ENCODE data around the gene PABPN1L.

PABPN1L gene

DNA sequence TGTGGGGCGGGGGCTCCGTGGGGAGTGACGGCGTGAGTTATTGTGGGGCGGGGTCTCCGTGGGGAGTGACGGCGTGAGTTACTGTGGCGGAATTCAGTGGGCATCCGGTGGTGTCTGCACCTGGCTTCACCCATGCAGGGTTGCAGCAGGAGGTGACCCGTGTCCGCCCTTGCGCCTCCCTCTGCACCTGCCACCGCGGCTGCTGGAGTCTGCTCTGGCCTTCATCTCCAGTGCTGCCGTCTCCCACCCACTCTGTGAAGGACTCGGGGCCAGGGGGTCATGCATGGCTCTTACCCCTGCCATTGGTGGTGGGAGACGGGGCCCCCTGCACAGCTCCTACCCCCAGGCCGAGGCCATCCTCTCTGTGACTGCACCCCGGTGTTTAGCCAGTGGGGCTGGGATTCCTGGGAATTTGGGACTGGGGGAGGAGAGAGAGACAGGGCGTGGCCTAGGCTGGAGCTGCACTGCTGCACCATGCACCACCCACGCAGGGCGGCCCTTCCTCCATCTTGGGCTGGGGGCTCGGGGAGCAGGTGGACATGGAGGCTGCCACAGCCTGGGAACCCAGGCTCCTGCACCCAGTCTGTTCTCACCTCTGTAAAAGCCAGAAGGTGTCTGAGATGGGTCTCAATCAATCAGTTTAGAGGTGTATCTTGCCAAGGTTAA, 1.3 kb upstream of the PABPN1L start:
- no peak for DNase-seq

- DNase-seq = no peak
Observed at GRCh38 chr16:88865742-88866141, 718 bp downstream of the PABPN1L start.

DNA sequence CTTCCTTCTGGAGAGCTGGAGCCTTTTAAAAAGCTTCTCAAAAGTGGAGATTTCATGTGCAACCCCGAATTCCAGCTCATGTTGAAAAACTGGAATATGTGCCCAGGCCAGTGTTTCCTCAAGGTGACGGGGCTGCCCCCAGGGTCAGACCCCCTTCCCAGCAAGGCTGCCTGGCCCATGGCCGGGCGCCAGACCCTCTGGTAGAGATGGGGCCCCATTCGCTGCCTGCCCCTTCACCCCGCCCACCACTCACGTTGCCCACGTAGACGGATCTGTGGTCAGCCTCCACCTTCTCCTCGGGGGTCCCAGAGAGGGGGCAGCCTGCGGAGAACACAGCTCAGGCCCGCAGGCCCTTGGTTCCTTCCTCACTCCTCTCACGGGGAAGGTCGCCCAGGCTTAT, 1.1 kb downstream of the PABPN1L start:
- no peak for DNase-seq

DNA sequence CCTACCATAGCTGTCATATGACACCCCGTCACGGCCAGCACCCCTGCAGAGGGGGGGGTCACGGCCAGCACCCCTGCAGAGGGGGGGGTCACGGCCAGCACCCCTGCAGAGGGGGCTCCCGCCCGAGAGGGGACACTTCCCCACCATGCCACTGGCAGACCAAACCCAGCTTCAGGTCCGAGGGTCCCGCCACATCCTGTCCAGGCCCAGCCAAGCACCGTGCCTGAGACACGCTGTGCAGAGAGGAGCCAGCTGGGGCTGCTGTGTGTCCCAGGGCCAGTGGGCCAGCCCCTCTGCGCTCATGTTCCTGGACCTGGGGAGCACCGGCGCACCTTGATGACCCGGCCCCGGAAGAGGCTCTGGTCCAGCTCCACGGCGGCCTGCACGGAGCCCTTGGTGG, 1.9 kb downstream of the PABPN1L start:
- no peak for DNase-seq

DNA sequence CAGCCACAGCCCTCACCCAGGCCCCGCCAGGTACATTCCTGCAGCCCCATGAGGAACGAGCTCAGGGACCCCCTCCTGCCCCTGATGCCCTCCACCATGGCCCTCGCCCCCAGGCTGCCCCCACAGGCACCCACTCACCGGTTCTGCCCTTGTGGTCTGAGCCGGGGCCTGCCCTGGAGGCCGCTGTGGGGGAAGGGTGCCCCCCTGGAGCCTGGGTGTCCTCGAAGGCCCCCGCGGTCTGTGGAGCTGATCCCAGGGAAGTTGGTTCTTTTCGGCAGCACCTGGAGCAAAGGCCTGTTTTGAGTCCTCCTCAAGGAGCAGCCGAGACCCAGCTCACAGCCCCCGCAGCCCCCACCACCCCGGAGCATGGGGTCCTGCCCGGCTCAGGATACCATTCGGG, 2.4 kb downstream of the PABPN1L start:
- no peak for DNase-seq

DNA sequence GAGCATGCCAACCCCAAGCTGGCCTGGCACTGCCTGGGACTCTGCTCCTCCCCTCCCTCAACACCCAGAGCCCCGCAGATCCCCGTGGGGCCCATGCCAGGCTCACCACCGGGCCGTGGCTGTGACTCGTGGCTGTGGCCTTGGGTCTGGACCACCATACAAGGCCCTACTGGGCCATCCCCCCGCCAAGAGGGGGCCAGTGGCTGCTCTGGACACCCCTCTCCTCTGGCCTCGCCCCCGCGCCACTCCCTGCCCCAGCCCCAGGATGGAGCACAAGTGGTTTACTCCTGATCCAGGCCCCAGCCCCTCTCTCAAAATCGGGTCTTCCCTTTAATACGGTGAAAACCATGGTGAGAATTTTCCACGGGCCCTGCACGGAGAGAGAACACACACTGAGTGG, 3.0 kb downstream of the PABPN1L start:
- no peak for DNase-seq

DNA sequence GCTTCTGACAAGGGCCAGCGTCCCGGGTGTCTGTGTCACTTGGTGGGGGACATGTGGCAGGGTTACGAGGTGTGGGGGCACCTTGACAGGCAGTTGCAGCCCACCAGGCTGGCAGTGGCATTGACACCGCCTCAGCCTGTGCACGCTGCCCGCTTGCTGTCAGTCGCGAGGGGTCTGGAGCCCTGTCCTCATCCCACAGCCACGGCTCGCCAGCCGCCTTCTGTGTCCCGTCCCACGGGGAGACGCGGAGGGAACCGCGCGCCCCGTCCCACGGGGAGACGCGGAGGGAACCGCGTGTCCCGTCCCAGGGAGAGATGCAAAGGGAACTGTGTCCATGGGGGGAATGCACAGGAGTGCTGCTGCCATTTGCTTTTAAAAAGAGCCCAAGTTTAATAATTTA, 3.5 kb downstream of the PABPN1L start:
- DNase-seq = no peak

DNA sequence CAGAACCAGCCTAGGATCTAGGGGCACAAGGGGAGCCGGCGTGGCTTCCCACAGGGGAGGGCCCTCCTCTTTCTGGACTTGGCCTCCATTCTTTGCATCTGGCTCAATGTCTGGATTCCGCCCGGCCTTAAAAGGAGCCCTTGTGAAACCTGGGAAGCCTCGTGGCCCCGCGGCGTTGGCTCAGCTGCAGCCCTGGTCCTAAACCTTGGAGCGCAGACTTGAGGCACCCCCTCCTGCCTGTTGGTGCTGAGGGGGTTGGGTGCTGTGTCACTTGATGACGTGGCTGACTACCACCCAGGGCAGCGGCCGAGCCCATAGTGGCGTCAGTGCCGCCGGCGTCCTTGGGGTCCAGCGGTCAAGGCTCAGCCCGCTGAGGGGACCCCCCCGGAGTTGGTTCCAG, 5.1 kb downstream of the PABPN1L start:
- DNase-seq = no peak

GRCh38 chr16:88859381-88860091, 6.9 kb downstream of the PABPN1L start:
- DNase-seq = no peak

- peak; percentile 83 to 85 for DNase-seq
Observed at GRCh38 chr16:88857728-88858339, 8.6 kb downstream of the PABPN1L start.

GRCh38 chr16:88856828-88857727, 9.4 kb downstream of the PABPN1L start, which contains the start of the genes GALNS and TRAPPC2L:
Gene GALNS (minus strand): TSS chr16:88856947. CDS start chr16:88856877, 70 bp downstream.
Gene TRAPPC2L (plus strand): TSS chr16:88857127. CDS start chr16:88857151, 24 bp downstream.
- peak; percentile 90 to 96 for DNase-seq

- no peak for DNase-seq
Observed at GRCh38 chr16:88856122-88856827, 10.2 kb downstream of the PABPN1L start.

DNA sequence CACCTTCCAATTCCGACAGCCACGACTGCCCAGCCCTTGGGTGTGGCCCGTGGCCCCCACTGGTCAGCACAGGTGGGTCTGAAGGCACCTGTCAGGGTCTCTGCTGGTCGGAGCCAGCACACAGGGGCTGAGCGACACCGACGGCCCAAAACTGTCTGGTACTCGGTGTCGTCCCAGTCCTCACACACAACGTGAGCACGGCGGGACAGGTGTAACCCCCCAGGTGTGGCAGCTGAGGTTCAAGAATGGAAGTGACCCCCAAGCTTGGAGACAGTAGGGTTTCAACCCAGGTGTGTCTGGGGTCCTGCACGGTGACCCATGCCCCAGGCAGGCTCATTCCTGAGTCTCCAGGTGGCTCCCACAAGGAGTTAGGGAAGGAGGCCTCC, 10.7 kb downstream of the PABPN1L start:
- no peak for DNase-seq

DNA sequence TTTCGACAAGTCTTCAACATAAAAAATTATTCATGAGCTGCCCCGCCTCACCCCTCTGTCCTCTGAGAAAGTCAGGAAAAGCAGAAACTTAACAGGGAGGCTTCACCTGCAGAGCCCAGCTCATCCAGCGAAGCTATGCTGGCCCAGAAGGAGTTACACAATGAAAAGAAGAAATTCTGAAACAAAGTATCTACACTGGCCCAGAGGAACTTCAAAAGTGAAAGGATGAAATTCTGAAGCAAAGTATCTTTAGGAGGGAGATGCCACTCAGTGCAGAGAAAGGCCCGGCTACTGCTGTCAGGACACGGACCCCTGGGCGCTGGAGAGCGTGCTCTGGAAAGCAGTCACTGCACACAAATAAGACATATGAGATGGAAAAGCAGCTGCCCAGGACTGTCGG, 11.3 kb downstream of the PABPN1L start:
- DNase-seq = peak in 1 of 2 experiments; percentile 19

GRCh38 chr16:88854306-88855111, 12.0 kb downstream of the PABPN1L start:
- DNase-seq = peak in 1 of 2 experiments; percentile 2

- DNase-seq = peak; percentile 67 to 69
Observed at GRCh38 chr16:88853325-88853941, 13.0 kb downstream of the PABPN1L start.

DNA sequence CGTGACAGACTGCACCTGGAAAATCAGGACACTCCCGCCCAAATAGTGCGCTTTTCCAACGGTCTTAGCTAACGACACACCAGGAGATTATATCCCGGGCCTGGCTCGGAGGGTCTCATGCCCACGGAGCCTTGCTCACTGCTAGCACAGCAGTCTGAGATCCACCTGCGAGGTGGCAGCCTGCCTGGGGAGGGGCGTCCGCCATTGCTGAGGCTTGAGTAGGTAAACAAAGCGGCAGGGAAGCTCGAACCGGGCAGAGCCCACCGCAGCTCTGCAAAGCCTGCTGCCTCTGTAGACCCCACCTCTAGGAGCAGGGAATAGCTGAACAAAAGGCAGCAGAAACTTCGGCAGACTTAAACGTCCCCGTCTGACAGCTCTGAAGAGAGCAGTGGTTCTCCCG, 14.8 kb downstream of the PABPN1L start:
- no peak for DNase-seq

- DNase-seq = no peak
Observed at GRCh38 chr16:88850531-88851199, 15.8 kb downstream of the PABPN1L start.

GRCh38 chr16:88848557-88848956, 17.9 kb downstream of the PABPN1L start:
- no peak for DNase-seq

DNA sequence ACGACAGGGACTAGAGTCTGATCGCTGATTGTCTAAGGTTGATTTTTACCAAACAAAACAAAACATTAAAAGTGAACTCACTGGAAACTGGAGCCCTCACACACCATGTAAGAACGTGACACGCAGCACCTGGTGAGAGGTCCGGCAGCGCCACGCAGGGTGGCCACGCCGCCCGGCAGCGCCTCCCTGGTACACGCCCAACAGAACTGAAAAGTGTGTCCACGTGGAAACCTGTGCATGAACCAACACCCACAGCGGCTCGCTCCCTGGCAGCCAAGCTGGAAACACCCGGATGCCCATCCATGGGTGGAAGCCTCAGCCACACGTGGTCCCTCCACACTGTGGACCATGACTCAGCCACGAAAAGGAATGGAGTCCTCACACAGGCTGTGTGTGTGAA, 18.8 kb downstream of the PABPN1L start:
- DNase-seq = no peak
